Astrocyte of the cerebellum (primary cell): Measurements from ENCODE around the gene MRPS23.

Experiments
- DNase-seq: peaks from one replicate; pipeline ENCODE4 v3.0.0-alpha.2; 2011; ENCODE audit warnings: low read depth
- H3K4me3 ChIP-seq: 2 replicates; pipeline ENCODE4 v1.5.1; 2011; ENCODE audit warnings: mild to moderate bottlenecking, low read depth, low read length, moderate library complexity
- CTCF ChIP-seq: IDR thresholded peaks from 2 replicates; pipeline ENCODE4 v1.5.1; 2012; ENCODE audit warnings: low read length, low read depth, moderate library complexity, mild to moderate bottlenecking; ENCODE audit errors: missing control alignments
- in situ Hi-C: cut with HindIII; loops from 2 replicates; pipeline ENCODE4 v1.10.0; 2017; ENCODE audit warnings: low sequenced_read_pairs

Gene MRPS23

GRCh38 chr17:57817299-57817698 lies 32.5 kb downstream of the MRPS23 start:
- no peak for TF ChIP-seq CTCF
- in situ Hi-C loops = no loop called here
- DNase-seq = no peak

GRCh38 chr17:57814421-57814820 lies 35.4 kb downstream of the MRPS23 start:
- in situ Hi-C loops = no loop called here
- no peak for DNase-seq
- no peak overlapping the region for H3K4me3 ChIP-seq
- no peak for TF ChIP-seq CTCF

More at GRCh38 chr17:57817299-57817698, 32.5 kb downstream of the MRPS23 start:
- H3K4me3 ChIP-seq = no peak overlapping the region

DNA sequence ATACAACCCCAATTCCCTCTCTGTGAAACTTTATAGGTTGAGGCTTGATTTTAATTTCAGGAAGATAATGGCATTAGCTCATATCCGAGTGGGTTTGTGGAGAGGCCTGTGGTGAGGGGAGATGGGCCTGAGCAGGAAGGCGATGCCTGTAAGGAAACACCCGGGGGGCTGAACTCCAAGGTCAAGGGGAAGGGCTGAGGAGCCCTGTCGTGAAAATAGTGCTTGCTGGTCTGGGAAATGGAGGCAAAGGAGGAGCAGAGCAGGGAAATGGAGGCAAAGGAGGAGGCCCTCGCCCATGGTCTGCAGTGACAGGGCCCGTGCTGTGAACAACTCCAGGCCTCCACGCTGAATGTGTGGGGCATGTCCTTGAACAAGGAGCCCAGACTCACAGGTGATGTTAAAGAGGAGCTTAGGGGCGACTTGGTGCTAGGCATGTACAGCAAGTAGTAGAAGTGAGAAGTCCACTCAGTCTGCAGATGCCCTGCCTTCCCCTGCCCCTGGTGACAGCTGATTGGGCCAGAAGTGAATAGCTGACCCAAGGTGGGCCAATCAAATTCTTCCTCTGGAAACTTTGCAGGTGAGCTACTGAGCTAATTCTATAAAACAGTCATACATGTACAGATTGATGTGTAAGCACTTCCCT lies 38.1 kb downstream of the MRPS23 start:
- no peak for DNase-seq
- no peak for TF ChIP-seq CTCF
- in situ Hi-C loops = no loop called here
- no peak overlapping the region for H3K4me3 ChIP-seq

GRCh38 chr17:57810721-57811637 lies 38.9 kb downstream of the MRPS23 start:
- in situ Hi-C loops = no loop called here
- DNase-seq = peak; percentile 81
- no peak for TF ChIP-seq CTCF
- H3K4me3 ChIP-seq = peak overlapping the region; percentile 14

DNA sequence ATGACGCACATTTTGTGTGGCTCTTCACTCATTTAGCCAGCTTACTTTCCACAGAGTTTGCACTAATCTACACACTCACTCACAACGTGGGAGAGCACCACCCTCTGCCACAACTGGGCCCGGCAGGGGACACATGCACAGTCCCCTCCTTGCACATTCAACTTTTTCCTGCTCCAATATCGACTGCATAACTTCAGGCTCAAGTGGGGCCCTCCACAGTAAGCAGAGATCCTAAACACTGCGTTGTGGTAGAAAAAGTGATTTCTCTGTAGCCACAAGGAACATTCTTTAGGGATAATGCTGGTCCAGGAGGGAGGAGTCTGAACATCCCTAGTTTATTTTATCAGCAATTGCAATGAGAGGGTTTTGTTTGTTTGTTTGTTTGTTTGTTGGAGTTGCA lies 40.0 kb downstream of the MRPS23 start:
- DNase-seq = no peak
- no peak overlapping the region for H3K4me3 ChIP-seq
- in situ Hi-C loops = no loop called here
- TF ChIP-seq CTCF = no peak

GRCh38 chr17:57808882-57809281 lies 41.0 kb downstream of the MRPS23 start:
- H3K4me3 ChIP-seq = no peak overlapping the region
- TF ChIP-seq CTCF = no peak
- DNase-seq = no peak
- in situ Hi-C loops = no loop called here
